Large intestine (tissue), 3 donors: Measurements from ENCODE around the gene NPHS2. TPM values are rescaled to one million over a fixed set of nuclear protein-coding genes. Genes with fewer than 3 reads are reported as not detected.

Source experiments
- DNase-seq, 2 donors: peaks; one replicate each; pipeline versions ENCODE4 v3.0.0 to v3.0.0-alpha.2; 2013
- H3K27ac ChIP-seq: one replicate; pipeline ENCODE4 v1.5.1; 2013; ENCODE audit warnings: low read length
- H3K27me3 ChIP-seq: 2 replicates; pipeline ENCODE4 v1.6.1; 2013; ENCODE audit warnings: low read length; ENCODE audit not compliant: control insufficient read depth, insufficient read depth
- H3K36me3 ChIP-seq: 2 replicates; pipeline ENCODE4 v1.6.1; 2013; ENCODE audit warnings: low read length; ENCODE audit not compliant: control insufficient read depth, insufficient read depth
- H3K4me1 ChIP-seq: one replicate; pipeline ENCODE4 v1.6.1; 2013; ENCODE audit warnings: low read length; ENCODE audit not compliant: control insufficient read depth, insufficient read depth
- H3K4me3 ChIP-seq: one replicate; pipeline ENCODE4 v1.5.1; 2013; ENCODE audit warnings: low read length
- H3K9me3 ChIP-seq: one replicate; pipeline ENCODE4 v1.6.1; 2013; ENCODE audit warnings: mild to moderate bottlenecking, low read depth, low read length, moderate library complexity; ENCODE audit not compliant: control insufficient read depth
- whole genome bisulfite sequencing: methylation state at CpG from one replicate; pipeline ENCODE4 v1.1.5; 2013; ENCODE audit warnings: low lambda C conversion rate; ENCODE audit not compliant: insufficient coverage; 5-methylcytosine and 5-hydroxymethylcytosine counted together
- polyA plus RNA-seq: library from polyadenylated mRNA; unstranded; fragments of 120-200 nt; gene quantifications from one replicate; pipeline ENCODE4 v1.2.1, GENCODE V29; 2013

The NPHS2 gene
- polyA plus RNA-seq, 1 donor = not detected

DNA sequence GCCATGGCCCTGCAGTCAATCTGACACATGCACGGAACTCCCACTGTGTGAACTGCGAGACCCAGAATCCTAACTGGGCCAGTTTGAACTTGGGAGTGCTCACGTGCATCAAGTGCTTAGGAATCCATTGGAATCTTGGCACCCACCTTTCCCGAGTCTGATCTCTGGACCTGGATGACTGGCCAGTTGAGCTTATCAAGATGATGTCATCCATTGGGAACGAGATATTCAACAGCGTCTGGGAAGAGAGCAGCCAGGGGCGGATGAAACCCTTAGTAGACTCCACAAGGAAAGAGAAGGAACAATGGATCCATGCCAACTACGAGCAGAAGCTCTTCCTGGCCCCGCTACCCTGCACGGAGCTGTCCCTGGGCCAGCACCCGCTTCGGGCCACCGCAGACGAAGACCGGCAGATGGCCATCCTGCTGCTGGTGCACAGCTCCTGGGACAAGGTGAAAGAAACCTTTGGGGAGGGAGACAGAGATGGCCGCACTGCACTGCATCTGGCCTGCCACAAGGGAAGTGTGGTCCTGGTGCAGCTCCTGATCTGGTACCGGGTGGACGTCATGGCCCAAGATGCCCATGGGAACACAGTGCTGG, 12.8 kb upstream of the NPHS2 start:
- Histone ChIP-seq H3K36me3 (no peaks in the 10 kb centered on the region), H3K27me3 (peaks cover 39% of the 10 kb centered on the region), H3K27ac (no peak overlapping the region), H3K4me1 (peaks cover 5% of the 10 kb centered on the region), H3K9me3 (peaks cover 10% of the 10 kb centered on the region), H3K4me3 (no peak overlapping the region)
- no CpG with 5 or more reads among the region's 18 CpGs for WGBS
- no peak for DNase-seq

- H3K27me3 ChIP-seq = peaks cover 34% of the 10 kb centered on the region
- H3K27ac ChIP-seq = no peak overlapping the region
- no peak overlapping the region for H3K4me3 ChIP-seq
- no CpG with 5 or more reads among the region's 6 CpGs for WGBS
- no peak for DNase-seq
- no peaks in the 10 kb centered on the region for H3K36me3 ChIP-seq
- H3K4me1 ChIP-seq = peaks cover 5% of the 10 kb centered on the region
- H3K9me3 ChIP-seq = peaks cover 10% of the 10 kb centered on the region
Observed at GRCh38 chr1:179587336-179587735, 11.6 kb upstream of the NPHS2 start.

DNA sequence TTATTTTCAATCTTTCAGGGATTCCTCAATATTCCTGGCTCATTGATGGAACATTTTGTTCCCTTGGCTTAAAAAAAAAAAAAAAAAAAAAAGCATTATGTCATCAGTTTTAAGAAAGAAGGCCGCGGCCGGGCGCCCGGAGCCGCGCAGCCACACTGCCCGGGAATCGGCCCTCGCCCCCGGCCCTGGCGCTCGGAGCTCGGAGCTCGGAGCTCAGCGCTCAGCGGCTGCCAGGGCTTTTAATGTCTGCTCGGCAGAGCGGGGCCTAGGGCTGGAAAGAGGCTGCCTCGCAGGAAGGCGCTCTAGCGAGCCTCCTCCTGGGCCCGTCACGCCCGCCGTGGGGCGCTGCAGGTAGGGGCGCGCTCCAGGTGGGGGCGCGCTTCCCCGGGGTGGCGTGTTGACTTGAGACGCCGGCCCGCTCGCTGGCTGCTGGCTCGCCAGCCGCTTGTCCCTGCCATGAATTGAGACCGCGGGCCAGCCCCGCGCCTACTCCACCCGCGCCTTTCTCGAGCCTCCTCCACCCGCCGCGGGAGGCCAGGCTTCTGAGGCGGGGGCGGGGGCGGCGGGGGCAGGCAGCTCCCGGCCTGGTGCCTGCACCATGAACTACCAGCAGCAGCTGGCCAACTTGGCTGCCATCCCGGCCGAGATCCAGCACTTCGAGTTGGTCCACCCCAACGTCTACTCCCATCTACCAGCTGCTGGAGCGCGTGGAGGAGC, 10.5 kb upstream of the NPHS2 start:
- no peak overlapping the region for H3K27ac ChIP-seq
- peak overlapping the region; percentile 16 for H3K4me3 ChIP-seq

GRCh38 chr1:179583771-179584320, 8.1 kb upstream of the NPHS2 start:
- peaks cover 4% of the 10 kb centered on the region for H3K9me3 ChIP-seq
- WGBS = 100% methylated on average over 1 of the region's 5 CpGs
- no peak for DNase-seq

More for the DNA sequence above, 10.5 kb upstream of the NPHS2 start:
- no peaks in the 10 kb centered on the region for H3K4me1 ChIP-seq
- peak; percentile 45 to 74 for DNase-seq
- no peaks in the 10 kb centered on the region for H3K36me3 ChIP-seq
- no CpG with 5 or more reads among the region's 60 CpGs for WGBS
- H3K27me3 ChIP-seq = peaks cover 29% of the 10 kb centered on the region
- peaks cover 5% of the 10 kb centered on the region for H3K9me3 ChIP-seq

DNA sequence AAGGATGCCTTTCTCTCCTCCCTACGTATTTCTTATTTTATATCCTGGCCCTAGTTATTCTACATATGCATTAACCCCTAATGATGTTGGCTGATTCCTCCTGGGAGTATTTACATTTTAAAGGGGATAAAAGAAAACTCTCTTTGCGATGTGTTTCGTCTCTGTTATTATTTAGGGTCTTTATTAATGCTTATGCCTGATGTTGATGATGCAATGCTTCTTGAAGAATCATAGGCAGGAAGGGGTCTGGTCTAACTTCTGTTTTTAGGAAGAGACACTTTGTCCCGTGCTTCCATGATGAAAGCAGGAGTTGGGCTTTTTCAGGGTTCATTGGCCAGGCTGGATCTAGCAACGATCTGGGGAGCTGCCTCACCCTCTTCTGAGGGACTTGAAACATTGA, 761 bp upstream of the NPHS2 start:
- H3K36me3 ChIP-seq = no peaks in the 10 kb centered on the region
- no CpG with 5 or more reads among the region's 5 CpGs for WGBS
- H3K27me3 ChIP-seq = peaks cover 43% of the 10 kb centered on the region
- H3K4me1 ChIP-seq = no peaks in the 10 kb centered on the region
- no peak overlapping the region for H3K27ac ChIP-seq
- no peak overlapping the region for H3K4me3 ChIP-seq
- H3K9me3 ChIP-seq = no peaks in the 10 kb centered on the region
- DNase-seq = no peak

More at GRCh38 chr1:179583771-179584320, 8.1 kb upstream of the NPHS2 start:
- H3K36me3 ChIP-seq = no peaks in the 10 kb centered on the region
- H3K27ac ChIP-seq = no peak overlapping the region
- H3K27me3 ChIP-seq = peaks cover 25% of the 10 kb centered on the region
- no peak overlapping the region for H3K4me3 ChIP-seq
- H3K4me1 ChIP-seq = no peaks in the 10 kb centered on the region

- Histone ChIP-seq H3K36me3 (no peaks in the 10 kb centered on the region), H3K27me3 (no peaks in the 10 kb centered on the region), H3K27ac (no peak overlapping the region), H3K4me1 (no peaks in the 10 kb centered on the region), H3K9me3 (no peaks in the 10 kb centered on the region), H3K4me3 (no peak overlapping the region)
- no peak for DNase-seq
- WGBS = no CpG with 5 or more reads among the region's 1 CpG
Observed at GRCh38 chr1:179558078-179558477, 17.7 kb downstream of the NPHS2 start.

- Histone ChIP-seq H3K27me3 (no peaks in the 10 kb centered on the region), H3K27ac (no peak overlapping the region), H3K9me3 (no peaks in the 10 kb centered on the region), H3K4me3 (no peak overlapping the region), H3K36me3 (no peaks in the 10 kb centered on the region), H3K4me1 (no peaks in the 10 kb centered on the region)
- no peak for DNase-seq
Observed at GRCh38 chr1:179554427-179554826, 21.3 kb downstream of the NPHS2 start.

DNA sequence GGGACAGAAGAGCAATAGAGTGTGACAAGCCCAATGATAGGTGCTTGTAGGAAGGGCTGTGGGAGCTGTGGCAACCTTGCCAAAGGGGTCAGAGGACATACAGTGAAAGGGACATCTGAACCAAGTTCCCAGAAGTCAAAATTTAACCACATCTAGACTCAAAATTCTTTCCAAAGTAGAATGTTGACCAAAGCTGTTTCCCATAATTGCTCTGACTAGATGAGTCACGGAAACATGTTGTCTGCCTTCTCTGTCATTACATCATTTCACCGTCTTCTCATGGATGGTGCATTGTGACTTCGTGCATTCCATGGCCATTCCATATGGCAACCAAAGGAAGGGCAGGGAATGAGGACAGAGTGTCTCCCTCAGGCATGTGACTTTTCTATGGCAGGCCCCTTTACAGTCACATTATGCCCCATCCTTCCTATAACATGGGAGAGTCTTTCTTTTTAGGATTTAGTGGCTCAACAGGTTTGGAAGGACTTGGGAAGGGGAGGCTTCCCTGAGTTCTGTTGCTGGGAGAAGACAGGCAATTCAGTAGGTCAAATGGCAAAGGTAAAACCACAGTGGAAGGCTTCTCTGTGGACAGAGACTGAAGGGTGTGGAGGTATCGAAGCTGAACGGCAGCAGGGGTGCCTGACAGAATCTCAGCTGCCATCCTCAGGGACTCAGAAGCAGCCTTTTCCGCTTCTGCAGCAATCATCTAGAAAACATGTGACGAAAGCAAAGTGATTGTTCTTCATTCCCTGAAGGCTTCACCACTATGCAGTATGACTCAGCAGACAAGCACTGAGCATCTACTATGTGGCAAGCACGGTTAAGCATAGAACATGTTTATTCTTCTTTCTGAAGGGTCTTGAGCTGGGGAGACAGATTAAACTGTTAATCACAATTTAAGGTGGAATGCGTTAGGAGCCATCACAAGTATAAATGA, 24.7 kb downstream of the NPHS2 start:
- H3K27me3 ChIP-seq = no peaks in the 10 kb centered on the region
- H3K4me1 ChIP-seq = no peaks in the 10 kb centered on the region
- H3K4me3 ChIP-seq = no peak overlapping the region
- H3K36me3 ChIP-seq = no peaks in the 10 kb centered on the region
- no peaks in the 10 kb centered on the region for H3K9me3 ChIP-seq
- DNase-seq = no peak
- WGBS = no CpG with 5 or more reads among the region's 9 CpGs
- no peak overlapping the region for H3K27ac ChIP-seq

DNA sequence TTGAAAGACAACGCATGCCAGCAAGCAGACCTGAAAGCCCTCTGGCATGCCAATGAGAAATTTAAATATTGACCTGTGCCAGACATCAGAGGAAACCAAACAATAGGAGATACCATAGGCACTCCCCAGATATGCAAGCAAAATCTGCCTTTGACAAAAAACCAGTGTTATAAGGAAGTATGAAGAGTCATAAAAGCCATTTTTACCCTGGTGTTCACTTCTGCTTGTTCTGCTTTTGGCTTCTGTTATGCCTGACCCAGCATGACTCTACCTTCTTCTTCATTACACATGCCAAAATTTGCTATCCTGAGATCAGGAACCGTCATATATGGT, 26.4 kb downstream of the NPHS2 start:
- no peak for DNase-seq
- Histone ChIP-seq H3K4me1 (no peaks in the 10 kb centered on the region), H3K4me3 (no peak overlapping the region), H3K27ac (no peak overlapping the region), H3K27me3 (no peaks in the 10 kb centered on the region), H3K9me3 (no peaks in the 10 kb centered on the region), H3K36me3 (no peaks in the 10 kb centered on the region)
- no CpG with 5 or more reads among the region's 2 CpGs for WGBS

GRCh38 chr1:179548666-179549367, 26.9 kb downstream of the NPHS2 start:
- no peaks in the 10 kb centered on the region for H3K9me3 ChIP-seq
- no peaks in the 10 kb centered on the region for H3K27me3 ChIP-seq
- H3K27ac ChIP-seq = no peak overlapping the region
- H3K36me3 ChIP-seq = no peaks in the 10 kb centered on the region
- H3K4me1 ChIP-seq = no peaks in the 10 kb centered on the region
- DNase-seq = no peak
- H3K4me3 ChIP-seq = no peak overlapping the region
- WGBS = no CpG with 5 or more reads among the region's 3 CpGs
